CD4-positive, alpha-beta T cell treated with Interleukin-6 at 100 ng/mL for 8 hours (primary cell): ENCODE measurements around the gene RANBP3L.
"Not testable (repeated sequence)": the region's sequence is repeated elsewhere in the genome, so short reads cannot be mapped to it uniquely, and the experiment has no call there.

Experiments used
- DNase-seq: peaks from one replicate; pipeline ENCODE4 v3.0.0-alpha.2; 2020; ENCODE audit warnings: mixed read lengths, low spot score

RANBP3L gene

GRCh38 chr5:36285837-36286615 lies 15.7 kb downstream of the RANBP3L start:
- DNase-seq: no peak

- not testable (repeated sequence) for DNase-seq
Measured at GRCh38 chr5:36283775-36284174, 17.9 kb downstream of the RANBP3L start.

- DNase-seq: no peak
Measured at GRCh38 chr5:36281626-36282025, 20.1 kb downstream of the RANBP3L start.

- DNase-seq: no peak
Measured at GRCh38 chr5:36279054-36279698, 22.5 kb downstream of the RANBP3L start.

DNA sequence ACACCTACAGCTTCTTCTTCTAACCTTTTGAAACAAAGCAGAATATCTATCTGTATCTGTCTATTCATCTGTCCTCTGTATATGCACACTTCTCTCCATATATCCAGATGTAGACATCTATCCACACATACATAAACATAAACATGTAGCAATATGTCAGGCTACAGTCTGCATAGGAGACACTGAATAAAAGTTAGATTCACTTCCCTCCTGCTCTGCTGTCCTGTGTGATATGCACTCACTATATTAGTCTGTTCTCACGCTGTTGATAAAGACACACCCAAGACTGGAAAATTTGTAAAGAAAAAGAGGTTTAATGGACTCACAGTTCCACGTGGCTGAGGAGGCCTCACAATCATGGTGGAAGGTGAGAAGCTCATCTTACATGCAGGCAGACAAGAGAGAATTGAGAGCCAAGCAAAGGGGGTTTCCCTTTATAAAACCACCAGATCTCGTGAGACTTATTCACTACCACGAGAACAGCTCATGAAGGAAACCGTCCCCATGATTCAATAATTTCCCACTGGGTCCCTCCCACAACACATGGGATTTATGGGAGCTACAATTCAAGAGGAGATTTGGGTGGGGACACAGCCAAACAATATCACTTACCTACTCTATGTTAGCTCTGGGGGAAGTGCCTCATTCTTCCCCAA lies 24.1 kb downstream of the RANBP3L start:
- DNase-seq: no peak

- no peak for DNase-seq
Measured at GRCh38 chr5:36276864-36277263, 24.8 kb downstream of the RANBP3L start.

GRCh38 chr5:36273809-36274526 lies 27.7 kb downstream of the RANBP3L start:
- no peak for DNase-seq

DNA sequence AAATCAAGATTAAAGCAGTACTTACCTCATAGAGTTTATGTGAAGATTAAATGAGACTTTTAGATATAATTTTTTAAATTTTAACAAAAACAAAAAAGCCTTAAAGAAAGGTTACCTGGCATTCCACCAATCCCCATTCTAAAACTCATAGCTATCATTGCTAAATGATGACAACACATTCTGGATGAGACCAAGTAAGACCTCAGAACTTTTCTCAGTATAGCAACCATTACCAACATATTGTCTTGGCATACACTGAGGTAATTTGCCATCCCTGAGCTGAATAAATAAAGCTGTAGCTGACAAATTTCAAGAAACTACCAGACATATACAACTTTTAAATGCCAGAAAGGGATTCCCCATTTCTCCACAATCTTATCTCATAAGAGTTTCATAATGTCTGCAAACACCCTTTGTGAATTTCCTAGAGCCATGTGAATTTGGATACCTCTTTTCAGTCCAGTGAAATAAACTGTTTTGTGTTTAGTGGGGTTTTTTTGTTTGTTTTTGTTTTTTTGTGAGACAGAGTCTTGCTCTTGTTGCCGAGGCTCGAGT lies 29.5 kb downstream of the RANBP3L start:
- no peak for DNase-seq

DNA sequence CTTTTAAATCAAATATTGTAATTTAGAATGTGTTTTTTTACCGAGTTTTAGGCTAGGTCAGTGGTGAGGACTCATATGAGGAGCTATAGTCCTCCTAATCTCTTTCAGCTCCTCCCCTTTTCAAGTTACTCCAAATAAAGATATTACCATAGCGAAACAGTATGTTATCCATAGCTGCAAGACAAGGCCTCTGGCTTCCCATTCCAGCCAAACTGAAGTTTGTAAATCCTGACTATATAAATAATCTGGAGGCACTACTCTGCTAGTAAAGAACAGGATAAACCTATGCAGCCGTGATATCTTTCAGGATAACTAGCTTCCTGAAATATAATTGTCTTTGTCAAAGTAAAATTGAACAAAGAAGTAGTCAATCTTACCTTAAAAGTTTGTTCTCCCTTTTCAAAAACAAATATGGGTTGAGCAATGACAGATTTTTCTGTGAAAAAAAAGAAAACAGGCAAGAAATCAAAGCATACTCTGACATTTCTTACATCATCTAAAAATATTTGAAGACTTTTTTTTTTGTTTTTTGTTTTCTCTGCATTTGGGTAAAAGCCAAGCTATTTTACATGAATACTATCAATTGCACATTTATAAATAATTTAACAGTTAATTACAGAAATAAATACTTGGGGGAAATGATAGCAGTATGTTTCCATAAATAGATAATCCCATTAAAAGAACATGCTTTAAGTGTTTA lies 30.7 kb downstream of the RANBP3L start:
- no peak for DNase-seq

- no peak for DNase-seq
Measured at GRCh38 chr5:36270175-36270574, 31.5 kb downstream of the RANBP3L start.

GRCh38 chr5:36269478-36269877 lies 32.2 kb downstream of the RANBP3L start:
- DNase-seq: no peak

DNA sequence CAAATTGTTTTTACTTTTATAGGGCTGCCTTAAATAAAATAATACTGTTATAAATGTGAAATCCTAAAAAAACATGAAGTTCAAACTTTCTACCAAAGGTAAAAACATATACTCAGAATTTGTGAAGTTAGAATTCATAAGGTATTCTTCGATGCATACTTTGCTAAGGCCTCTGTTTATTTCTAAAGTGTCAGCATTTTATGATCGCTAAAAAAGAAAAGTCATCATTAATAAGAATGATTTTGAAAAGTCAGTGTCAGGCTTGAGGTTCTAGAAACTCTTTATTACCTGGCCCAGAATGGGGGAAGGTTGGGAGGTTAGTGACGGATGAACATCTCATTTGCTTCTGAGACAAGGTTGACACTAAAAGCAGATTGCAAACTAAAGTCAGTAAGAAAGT lies 33.8 kb downstream of the RANBP3L start:
- no peak for DNase-seq

- no peak for DNase-seq
Measured at GRCh38 chr5:36264202-36264760, 37.4 kb downstream of the RANBP3L start.

DNA sequence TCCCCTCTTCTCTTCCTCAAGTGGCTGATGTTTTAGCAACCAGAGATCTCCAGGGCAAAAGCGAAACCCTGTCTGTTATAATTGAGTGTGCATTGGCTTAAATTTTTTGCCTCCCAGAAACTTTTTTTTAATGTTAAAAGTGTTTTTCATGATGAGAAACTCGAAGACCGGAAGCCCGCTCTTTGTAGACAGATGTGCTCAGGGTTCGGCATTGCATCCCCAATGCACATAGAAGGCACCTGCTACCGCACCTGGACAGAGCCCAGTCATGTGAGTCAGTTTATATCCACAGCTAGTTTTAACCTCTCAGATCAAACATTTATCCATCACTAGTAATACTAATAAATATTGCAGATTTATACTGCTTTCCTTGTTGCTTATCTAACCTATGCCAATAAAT lies 40.5 kb downstream of the RANBP3L start:
- DNase-seq: no peak

DNA sequence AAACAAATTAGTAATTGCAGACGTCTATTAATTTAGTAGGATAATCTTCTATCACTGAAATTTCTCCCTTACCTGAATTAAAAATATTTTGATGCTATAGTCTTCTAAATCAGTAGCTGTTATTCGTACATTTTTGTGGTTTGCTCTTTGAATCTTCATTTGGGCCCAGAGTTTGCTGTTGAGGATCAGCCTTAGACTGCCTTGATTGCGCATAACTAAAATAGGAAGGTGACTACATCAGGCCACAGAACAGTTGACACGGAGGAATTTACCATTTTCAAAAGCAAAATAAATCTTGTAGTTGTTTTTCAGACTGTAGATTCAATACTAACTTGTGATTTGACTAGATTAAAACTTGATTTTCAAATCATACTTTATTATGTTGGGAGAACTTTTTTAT lies 48.1 kb downstream of the RANBP3L start:
- no peak for DNase-seq

GRCh38 chr5:36252722-36253365 lies 48.9 kb downstream of the RANBP3L start:
- DNase-seq: no peak

- no peak for DNase-seq
Measured at GRCh38 chr5:36251218-36251617, 50.5 kb downstream of the RANBP3L start.

GRCh38 chr5:36250427-36250826 lies 51.3 kb downstream of the RANBP3L start:
- no peak for DNase-seq

DNA sequence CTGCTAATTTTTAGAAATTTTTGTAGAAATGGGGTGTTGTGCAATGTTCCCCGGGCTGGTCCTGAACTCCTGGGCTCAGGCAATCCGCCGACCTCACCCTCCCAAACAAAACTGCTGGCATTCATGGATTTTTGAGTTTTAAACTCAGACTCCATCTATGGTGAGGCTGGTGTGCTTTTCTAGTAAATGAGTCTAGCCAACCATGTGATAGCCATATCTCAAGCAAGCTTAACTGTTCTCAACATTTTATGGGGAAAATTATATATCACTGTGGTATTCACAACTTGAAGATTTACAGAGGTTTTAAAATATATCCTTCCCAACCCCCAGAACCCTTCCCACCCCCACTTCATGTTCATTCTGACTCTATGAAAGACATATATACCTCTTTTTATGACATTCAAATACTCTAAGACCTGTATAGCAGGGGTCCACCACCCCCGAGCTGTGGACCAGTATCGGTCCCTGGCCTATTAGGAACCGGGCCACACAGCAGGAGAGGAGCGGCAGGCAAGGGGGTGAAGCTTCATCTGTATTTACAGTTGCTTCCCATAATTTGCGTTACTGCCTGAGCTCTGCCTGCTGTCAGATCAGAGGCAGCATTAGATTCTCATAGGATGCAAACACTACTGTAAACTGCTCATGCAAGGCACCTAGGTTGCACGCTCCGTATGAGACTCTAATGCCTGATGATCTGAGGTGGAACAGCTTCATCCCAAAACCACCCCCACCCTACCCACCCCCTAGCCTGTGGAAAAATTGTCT lies 55.5 kb downstream of the RANBP3L start:
- no peak for DNase-seq

GRCh38 chr5:36244076-36244475 lies 57.6 kb downstream of the RANBP3L start:
- no peak for DNase-seq
